ENCODE results near the gene ANG.

The ANG gene

DNA sequence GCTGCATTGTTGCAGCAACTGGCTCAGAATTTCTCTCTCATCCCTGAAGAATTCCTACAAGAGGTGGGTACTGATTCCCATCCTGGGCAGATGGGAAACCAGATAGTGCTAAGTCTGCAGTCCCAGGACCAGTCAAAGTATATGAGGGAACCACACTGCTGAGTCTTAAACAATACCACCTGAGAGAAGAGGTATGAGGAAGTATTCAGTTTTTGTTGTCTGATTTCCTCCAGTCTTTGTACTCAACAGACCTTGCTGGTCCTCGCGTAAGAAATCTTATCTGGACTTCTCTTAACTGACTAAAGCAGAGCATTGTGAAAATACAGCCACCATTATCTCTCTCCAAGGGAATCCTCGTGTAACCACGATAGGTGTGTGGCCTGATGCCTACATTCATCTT lies 53.6 kb downstream of the ANG start:
- no peak for DNase-seq (ENCODE audit: low read depth in 1 of 2, low spot score in 1 of 2)

DNA sequence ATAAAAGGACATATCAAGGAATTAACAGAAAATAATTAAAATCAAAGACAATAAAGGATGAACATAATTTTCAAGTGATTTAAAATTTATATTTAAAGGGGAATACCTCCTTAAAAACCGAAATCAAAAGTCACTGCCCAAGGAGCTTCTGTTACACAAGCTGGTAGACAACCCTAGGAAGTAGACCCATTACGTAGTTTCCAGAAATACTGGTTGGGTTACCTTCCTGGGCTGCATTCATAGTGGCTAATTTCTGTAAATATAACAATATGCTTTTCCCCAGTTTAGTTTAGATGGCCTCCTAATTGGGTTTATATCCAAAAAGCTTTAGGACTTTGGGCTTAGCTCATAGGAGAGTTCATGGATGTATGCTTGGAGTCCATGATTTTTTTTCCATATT lies 55.0 kb downstream of the ANG start:
- no peak for DNase-seq (ENCODE audit: low read depth in 1 of 2, low spot score in 1 of 2)

All from activated T-helper 1 cell treated with anti-CD3 and anti-CD28 coated beads, Interleukin-2, amount 50 U/mL, for 16 hours (primary cell).